Measurements from ENCODE around the gene CCP110. TPM values are rescaled to one million over a fixed set of nuclear protein-coding genes. Genes with fewer than 3 reads are reported as not detected.

Gene CCP110
- total RNA-seq, 4 donors from 2014 or later = 6.6 to 8.6 (median 7.5) TPM

GRCh38 chr16:19503461-19504075 lies 20.2 kb upstream of the CCP110 start:
- no peak for TF ChIP-seq POLR2A (IDR thresholded peaks at IDR 0.05)
- no peak for TF ChIP-seq CTCF (IDR thresholded peaks at IDR 0.05)
- 79 to 85% methylated on average over 5 of the region's 5 CpGs for WGBS, 2 donors
- intact Hi-C loops (cut with DNase I; ENCODE audit: low total_unique reads) = loop anchor here (10.0 kb wide), 1 partner anchor 119 kb away; no protein-coding TSS in a partner anchor
- DNase-seq (ENCODE audit: low spot score in 2 of 2) = no peak
- H3K4me3 ChIP-seq (ENCODE audit: low read depth, poor library complexity, severe bottlenecking) = no peak overlapping the region

- 54 to 67% methylated on average over 5 of the region's 5 CpGs for WGBS, 2 donors
- DNase-seq (ENCODE audit: low spot score in 2 of 2) = no peak
- no peak for TF ChIP-seq CTCF (IDR thresholded peaks at IDR 0.05)
- no peak for TF ChIP-seq POLR2A (IDR thresholded peaks at IDR 0.05)
- intact Hi-C loops (cut with DNase I; ENCODE audit: low total_unique reads) = loop anchor here (10.0 kb wide), 1 partner anchor 121 kb away; no protein-coding TSS in a partner anchor
- H3K4me3 ChIP-seq (ENCODE audit: low read depth, poor library complexity, severe bottlenecking) = no peak overlapping the region
Measured at GRCh38 chr16:19505600-19506303, 18.0 kb upstream of the CCP110 start.

- H3K4me3 ChIP-seq (ENCODE audit: low read depth, poor library complexity, severe bottlenecking) = no peak overlapping the region
- 96 to 99% methylated on average over 4 of the region's 4 CpGs for WGBS, 2 donors
- TF ChIP-seq POLR2A (IDR thresholded peaks at IDR 0.05) = no peak
- no peak for TF ChIP-seq CTCF (IDR thresholded peaks at IDR 0.05)
- intact Hi-C loops (cut with DNase I; ENCODE audit: low total_unique reads) = loop anchor here (10.0 kb wide), 1 partner anchor 122 kb away; no protein-coding TSS in a partner anchor
- DNase-seq (ENCODE audit: low spot score in 2 of 2) = no peak
Measured at GRCh38 chr16:19506965-19507364, 16.8 kb upstream of the CCP110 start.

- WGBS, 2 donors = 80 to 83% methylated on average over 2 of the region's 2 CpGs
- no peak for DNase-seq (ENCODE audit: low spot score in 2 of 2)
- TF ChIP-seq POLR2A (IDR thresholded peaks at IDR 0.05) = no peak
- TF ChIP-seq CTCF (IDR thresholded peaks at IDR 0.05) = no peak
- H3K4me3 ChIP-seq (ENCODE audit: low read depth, poor library complexity, severe bottlenecking) = no peak overlapping the region
- intact Hi-C loops (cut with DNase I; ENCODE audit: low total_unique reads) = loop anchor here (10.0 kb wide), 1 partner anchor 123 kb away; no protein-coding TSS in a partner anchor
Measured at GRCh38 chr16:19507867-19508266, 15.9 kb upstream of the CCP110 start.

GRCh38 chr16:19512297-19512696 lies 11.4 kb upstream of the CCP110 start:
- TF ChIP-seq CTCF (IDR thresholded peaks at IDR 0.05) (no peak), POLR2A (IDR thresholded peaks at IDR 0.05) (no peak)
- intact Hi-C loops (cut with DNase I; ENCODE audit: low total_unique reads) = no loop called here
- no peak for DNase-seq (ENCODE audit: low spot score in 2 of 2)
- H3K4me3 ChIP-seq (ENCODE audit: low read depth, poor library complexity, severe bottlenecking) = no peak overlapping the region
